Upper lobe of left lung (tissue), 4 donors: Measurements from ENCODE around the gene COX7B2.

ENCODE experiments used
- CTCF ChIP-seq, 6 experiments: fragments of 450-650 bp in 4 of 6; fragments of 200-600 bp in 2 of 6; sonication (generic) in 2 of 6; IDR thresholded peaks; one replicate each; pipeline ENCODE4 v1.5.1; 2016 to 2019; ENCODE audit warnings: antibody characterized with exemption in 6 of 6
- EP300 ChIP-seq, 4 donors: sonication (generic); formaldehyde crosslinking; IDR thresholded peaks; one replicate each; pipeline ENCODE4 v1.5.1; 2017; ENCODE audit warnings: antibody characterized with exemption in 4 of 4, control low read depth in 2 of 4
- POLR2A ChIP-seq, 4 donors: fragments of 450-650 bp; IDR thresholded peaks; one replicate each; pipeline ENCODE4 v1.5.1; 2016 to 2017; ENCODE audit warnings: antibody characterized with exemption in 4 of 4, mild to moderate bottlenecking in 2 of 4
- POLR2AphosphoS5 ChIP-seq, 2 donors: sonication (generic); formaldehyde crosslinking; IDR thresholded peaks; one replicate each; pipeline ENCODE4 v1.5.1; 2017; ENCODE audit warnings: antibody characterized with exemption in 2 of 2

- no peak for TF ChIP-seq POLR2AphosphoS5 (IDR thresholded peaks at IDR 0.05)
- no peak for TF ChIP-seq CTCF (IDR thresholded peaks at IDR 0.05)
- no peak for TF ChIP-seq EP300 (IDR thresholded peaks at IDR 0.05)
- TF ChIP-seq POLR2A (IDR thresholded peaks at IDR 0.05) = no peak
Measured at GRCh38 chr4:46955601-46956000, 46.6 kb upstream of the COX7B2 start.
